GM03348 (cell line): Measurements from ENCODE around the gene BCAS3.
A peak's percentile ranks its signal among the peaks of the same experiment; 100 is the strongest.

Experiments used
- DNase-seq: peaks from one replicate; pipeline ENCODE4 v3.0.0; 2012; ENCODE audit warnings: low spot score

The BCAS3 gene

DNA sequence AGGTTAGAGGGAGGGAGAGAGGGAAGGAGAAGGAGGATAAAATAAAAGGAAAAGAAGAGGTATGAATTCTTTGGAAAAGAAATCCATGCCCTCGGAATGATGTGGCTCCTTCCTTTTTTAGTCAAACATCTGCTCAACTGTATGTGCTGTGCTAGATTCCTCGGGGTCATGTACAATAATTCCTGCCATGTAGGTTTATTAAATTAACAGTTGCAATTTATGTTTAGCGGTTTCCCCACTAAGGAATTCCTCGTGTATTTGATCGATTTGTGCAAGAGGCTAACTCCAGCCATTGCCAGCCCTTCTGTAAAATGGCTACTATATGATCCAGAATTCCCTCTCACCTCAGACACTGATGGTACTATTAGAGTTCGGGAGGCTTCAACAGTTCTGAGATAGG lies 639.0 kb downstream of the BCAS3 start:
- no peak for DNase-seq

- no peak for DNase-seq
Measured at GRCh38 chr17:61317779-61318178, 640.1 kb downstream of the BCAS3 start.

- DNase-seq: no peak
Measured at GRCh38 chr17:61318684-61319098, 641.0 kb downstream of the BCAS3 start.

DNA sequence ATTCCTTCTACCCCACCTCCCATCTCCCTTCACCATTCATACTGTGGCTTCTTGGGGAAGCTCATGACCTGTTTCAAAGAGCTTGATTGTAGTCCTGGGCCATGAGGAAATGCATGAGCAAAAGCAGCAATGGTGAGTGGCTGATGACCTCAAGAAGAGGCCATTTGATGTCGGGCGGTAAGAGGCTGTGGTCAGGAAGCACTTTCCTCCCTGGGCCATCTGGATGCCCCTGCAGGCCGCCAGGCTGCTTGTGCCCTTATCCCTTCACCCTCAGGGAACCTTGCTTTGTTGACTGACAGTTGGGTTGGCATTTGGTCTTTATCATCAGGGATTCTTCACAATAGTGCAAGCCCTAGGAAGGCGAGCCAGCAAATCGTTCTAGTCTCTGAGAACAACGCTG lies 643.7 kb downstream of the BCAS3 start:
- no peak for DNase-seq

- no peak for DNase-seq
Measured at GRCh38 chr17:61322325-61323002, 644.8 kb downstream of the BCAS3 start.

DNA sequence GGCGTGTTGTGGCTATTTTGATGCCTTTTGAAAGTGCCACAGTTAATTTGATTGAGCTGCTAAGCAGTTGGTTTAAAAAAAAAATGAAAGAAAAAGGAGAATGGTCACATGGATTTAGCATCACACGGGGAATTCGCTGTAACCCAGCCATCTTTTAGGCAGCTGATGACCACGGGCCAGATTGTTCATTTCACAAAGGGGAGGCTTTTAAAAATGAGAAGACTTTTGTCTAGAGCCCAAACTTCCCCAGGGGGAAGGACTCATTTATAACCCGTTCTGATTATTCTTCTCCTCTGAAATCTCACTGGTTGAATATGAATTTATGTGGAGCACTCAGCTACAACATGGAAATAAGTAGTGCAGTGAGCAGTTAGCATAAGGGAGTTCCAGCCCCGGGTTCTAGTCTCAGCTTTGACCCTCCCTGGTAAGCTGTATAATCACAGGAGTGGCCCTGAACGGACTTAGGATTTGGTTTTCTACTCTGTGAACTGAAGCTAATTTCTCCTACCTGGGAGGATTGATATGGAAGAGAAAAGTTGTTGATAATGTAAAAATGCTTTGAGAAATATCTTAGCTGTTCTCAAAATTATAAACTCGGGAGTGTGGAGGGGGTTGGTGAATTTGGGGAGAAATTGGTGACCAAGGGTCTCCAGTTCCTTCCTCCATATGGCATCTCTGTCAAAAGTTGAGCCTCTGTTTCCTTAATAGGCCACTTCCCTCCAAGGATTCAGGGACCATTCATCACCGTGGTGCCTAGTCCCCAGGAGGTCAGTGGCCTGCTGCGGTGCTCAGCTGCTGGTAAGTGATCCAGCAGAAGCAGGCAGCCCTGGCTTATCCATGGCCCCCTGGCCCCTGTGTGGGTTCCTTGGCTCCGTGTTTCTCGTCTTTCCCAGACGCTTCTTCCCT lies 645.6 kb downstream of the BCAS3 start:
- DNase-seq: no peak

DNA sequence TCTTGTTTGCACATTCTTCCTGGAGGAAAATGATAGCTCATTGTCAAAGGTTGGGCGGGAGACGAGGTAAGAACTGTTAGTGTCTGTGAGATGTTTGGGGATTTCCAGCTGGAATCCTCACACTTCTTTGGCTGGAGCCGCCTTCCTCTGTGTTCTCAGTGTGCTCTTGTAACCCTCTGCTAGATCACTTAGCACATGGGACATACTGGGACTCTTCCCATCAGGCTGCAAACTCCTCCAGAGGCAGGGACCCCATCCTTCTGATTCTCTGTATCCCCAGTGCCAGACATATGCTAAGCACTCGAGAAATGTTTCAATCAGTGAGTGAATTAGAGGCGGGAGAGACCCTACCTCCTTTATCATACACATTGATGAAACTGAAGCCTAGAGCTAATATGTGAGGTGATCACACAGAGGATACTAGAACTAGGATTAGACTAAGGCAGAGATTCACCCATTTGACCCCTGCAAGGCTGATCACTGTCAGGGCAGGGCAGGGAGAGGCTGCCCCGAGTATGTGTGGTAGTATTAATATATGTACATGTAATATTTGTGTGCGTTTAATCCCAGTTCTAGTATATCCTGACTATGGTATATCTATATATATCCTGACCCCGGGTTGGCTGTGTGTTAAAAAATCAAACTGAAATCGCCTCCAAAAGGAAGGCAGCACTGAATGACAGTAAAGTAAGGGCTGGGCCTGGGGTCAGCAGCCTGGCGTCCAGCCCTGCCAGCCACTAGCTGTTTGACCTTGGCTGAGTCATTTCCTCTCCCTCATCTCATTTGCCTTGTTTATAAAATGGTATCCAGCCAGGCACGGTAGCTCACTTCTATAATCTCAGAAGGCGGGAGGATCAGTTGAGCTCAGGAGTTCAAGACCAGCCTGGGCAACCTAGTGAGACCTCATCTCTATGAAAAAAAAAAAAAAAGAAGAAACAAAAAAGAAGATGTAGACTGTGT lies 646.5 kb downstream of the BCAS3 start:
- DNase-seq: no peak

- no peak for DNase-seq
Measured at GRCh38 chr17:61324950-61325349, 647.3 kb downstream of the BCAS3 start.

- DNase-seq: peak; percentile 27
Measured at GRCh38 chr17:61325382-61326073, 647.9 kb downstream of the BCAS3 start.

DNA sequence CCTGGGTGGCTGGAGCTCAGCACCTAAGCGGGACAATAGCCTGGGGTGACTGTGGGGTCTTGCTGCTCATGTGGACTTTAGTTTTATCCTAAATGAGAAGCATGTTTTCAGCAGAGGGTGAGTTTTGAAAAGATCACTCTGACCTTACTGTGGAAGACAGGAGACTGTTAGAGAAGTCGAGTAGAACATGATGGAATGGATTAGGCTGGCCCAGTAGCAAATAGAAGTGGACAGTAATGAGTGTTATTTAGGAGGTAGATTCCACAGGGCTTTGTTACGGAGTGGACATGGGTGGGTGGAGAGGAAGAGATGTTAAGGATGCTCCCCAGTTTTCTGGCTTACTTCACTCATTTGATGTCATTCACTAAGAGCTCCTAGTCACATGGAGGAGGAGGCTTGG lies 648.7 kb downstream of the BCAS3 start:
- DNase-seq: no peak

- DNase-seq: no peak
Measured at GRCh38 chr17:61328351-61328750, 650.7 kb downstream of the BCAS3 start.

DNA sequence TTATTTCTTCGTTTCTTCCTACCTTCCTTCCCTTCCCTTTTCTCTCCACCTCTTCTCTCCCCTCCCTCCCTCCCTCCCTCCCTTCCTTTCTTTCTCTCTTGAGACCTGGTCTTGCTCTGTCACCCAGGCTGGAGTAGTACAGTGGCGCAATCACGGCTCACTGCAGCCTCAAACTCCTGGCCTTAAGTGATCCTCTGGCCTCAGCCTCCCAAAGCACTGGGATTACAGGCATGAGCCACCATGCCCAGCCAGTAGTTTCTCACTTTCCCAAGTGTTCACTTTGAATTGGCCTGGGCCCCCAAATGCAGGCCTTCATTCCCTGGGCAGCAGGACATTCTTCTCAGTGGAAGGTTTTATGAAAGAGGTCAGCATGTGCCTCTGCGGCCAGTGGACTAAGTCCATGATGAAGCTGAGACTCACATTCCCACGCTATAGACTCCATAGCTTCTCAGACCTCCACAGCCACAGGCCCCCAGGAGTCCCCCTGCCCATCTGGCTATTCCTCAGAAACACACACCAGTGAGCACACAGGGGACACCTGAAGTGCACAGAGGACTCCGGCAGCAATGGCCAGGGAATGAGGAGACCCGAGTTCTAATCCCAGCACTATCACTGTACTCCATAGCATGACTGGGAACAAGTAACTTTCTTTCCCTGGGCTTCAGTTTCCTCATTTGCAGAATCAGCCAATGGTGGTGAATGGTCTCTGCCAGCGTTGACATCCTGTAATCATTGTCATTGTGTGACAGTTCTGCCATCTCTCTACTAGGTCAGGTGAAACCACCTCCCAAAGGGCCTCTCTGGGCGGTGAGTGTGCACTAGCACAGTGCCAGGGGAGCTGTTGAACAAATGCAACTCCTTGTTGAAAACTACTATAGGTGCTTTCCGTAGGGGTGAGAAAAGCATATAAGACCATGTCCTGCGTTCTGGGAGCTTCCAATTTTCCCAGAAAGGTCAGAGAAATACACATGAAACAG lies 652.8 kb downstream of the BCAS3 start:
- DNase-seq: no peak

DNA sequence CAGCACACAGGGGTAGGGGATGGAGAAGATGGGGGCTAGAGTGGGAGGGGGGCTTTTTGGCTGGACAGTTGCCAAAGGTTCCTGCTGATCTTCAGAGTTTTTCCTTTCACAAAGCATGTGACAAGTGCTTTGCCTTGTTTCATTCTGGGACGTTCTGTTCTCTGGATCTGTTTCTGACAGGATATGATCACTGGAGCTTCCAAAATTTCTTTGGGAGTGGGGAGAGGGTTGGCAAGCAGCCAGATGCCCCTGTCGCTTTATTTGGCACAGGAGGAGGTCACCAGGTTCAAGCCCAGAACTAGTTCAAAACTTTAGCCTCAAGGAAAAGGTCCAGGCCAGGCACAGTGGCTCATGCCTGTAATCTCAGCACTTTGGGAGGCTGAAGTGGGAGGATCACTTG lies 653.5 kb downstream of the BCAS3 start:
- no peak for DNase-seq

DNA sequence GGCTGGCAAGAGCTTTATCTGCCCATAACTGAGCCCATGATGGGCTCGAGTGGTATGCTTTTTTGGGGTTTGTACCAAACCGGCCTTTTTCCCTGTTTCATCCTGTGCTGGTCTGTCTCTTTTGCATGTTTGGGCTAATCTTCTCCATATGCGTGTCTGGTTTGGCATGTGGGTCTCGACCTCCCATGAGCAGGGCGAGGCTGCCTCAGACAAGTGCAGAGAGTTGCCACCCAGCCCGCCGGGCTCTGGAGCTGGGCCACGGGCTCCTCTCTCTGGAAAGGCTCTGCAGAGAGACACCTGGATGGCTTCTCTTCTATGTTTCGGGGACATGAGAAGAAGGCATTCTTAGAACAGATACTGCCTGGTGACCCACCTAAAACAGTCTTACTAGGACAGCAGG lies 654.2 kb downstream of the BCAS3 start:
- DNase-seq: no peak

GRCh38 chr17:61333136-61333535 lies 655.5 kb downstream of the BCAS3 start:
- DNase-seq: no peak

- DNase-seq: no peak
Measured at GRCh38 chr17:61334673-61335072, 657.0 kb downstream of the BCAS3 start.

DNA sequence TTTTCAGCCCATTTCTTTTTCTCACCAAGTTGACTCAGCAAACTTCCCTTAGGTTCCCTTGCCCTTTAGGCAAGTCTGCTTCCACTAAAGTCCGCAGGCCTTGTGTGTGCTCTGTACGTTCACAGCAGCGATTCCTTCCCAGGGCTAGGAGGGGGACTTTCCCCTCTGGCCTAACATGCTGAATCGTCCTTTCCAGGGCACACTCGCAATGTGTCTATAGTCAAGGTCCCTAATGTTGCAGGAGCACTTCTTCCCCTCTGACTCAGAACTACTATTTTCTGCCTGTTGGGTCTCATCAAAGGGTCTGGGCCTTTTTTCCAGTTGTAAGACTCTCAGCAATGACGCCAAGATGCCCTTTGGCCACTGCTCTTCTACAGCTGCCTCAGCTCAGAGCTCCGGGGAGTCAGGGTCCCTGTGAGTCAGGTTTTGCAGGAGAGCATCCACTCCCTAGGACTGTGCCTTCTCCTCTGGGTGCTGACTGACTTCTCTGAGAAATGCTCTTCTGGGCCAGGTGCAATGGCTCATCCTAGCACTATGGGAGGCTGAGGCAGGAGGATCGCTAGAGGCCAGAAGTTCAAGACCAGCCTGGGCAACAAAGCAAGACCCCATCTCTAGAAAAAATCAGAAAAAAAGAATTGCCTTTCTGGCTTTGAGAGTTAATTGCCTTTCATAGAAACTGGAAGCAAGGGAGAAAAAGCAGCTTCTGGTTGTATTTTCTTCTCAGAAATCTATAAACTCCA lies 657.6 kb downstream of the BCAS3 start:
- DNase-seq: no peak

- no peak for DNase-seq
Measured at GRCh38 chr17:61335845-61336655, 658.4 kb downstream of the BCAS3 start.

DNA sequence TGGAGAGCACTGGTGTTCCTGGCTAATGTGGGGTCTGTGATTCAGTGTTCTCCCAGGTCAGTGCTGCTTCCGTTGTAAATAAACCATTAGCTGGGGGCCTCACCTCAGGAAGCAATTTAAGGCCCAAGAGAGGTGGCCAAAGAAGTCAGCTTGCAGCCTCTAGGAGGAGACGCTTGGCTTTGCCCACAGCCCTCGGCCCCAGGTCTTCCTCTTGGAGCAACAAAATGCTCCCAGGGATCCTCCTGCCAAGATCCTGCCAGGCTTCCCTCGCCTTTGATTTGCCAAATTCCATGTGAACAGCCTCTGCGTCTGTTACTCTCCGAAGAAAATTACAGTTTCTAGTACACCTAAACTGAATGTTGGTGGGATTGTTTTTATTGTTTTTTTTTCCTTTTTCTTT lies 659.6 kb downstream of the BCAS3 start:
- DNase-seq: no peak
